ENCODE results near the gene FAM193B.
"Not testable (repeated sequence)": the region's sequence is repeated elsewhere in the genome, so short reads cannot be mapped to it uniquely, and the experiment has no call there.

FAM193B gene

DNA sequence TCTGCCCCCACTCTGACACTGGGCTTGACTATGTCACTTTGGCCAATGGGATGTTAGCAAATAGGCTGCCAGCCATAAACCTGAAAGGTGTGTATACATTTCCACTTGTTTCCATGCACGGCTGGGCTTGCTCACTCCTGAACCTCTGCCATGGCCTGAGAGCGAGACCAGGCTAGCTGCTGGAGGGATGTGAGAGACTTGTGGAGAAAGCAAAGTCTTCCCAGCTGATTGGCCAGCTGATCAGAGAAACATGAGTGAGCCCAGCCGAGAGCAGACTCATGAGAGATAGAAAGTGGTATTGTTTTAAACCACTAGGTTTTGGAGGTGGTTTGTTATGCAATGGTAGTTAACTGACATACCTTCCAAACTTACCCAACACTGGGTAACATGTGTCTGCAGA lies 13.9 kb downstream of the FAM193B start:
- TF ChIP-seq, protein P1, sequence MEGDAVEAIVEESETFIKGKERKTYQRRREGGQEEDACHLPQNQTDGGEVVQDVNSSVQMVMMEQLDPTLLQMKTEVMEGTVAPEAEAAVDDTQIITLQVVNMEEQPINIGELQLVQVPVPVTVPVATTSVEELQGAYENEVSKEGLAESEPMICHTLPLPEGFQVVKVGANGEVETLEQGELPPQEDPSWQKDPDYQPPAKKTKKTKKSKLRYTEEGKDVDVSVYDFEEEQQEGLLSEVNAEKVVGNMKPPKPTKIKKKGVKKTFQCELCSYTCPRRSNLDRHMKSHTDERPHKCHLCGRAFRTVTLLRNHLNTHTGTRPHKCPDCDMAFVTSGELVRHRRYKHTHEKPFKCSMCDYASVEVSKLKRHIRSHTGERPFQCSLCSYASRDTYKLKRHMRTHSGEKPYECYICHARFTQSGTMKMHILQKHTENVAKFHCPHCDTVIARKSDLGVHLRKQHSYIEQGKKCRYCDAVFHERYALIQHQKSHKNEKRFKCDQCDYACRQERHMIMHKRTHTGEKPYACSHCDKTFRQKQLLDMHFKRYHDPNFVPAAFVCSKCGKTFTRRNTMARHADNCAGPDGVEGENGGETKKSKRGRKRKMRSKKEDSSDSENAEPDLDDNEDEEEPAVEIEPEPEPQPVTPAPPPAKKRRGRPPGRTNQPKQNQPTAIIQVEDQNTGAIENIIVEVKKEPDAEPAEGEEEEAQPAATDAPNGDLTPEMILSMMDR (conservative IDR thresholded peaks at IDR 0.05; ENCODE audit: low read depth, low read length), result no peak
- H3K4me3 ChIP-seq (ENCODE audit: low read depth, low read length), result no peak overlapping the region
- no peak for DNase-seq (ENCODE audit: low read depth)

DNA sequence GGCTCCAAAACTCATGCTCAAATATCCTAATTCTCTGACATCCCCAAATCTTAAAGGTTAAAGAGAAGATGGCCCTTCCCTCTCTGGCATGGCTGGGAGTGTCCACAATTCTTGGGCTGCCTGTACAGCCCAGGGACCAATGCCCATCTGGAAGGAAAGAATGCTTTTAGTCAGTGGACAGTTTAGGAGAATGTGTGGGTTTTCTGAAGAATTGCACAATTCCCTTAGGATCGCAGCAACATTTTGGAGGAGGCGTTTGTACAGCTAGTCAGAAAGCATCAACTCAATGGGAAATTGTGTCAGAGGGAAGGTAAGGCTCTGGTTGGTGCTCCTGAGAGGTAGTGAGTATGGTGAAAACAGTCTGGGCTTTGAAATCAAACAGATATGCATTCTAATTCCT lies 15.0 kb downstream of the FAM193B start:
- DNase-seq (ENCODE audit: low read depth), result peak; percentile 68
- H3K4me3 ChIP-seq (ENCODE audit: low read depth, low read length), result no peak overlapping the region
- TF ChIP-seq, protein P1 (conservative IDR thresholded peaks at IDR 0.05; ENCODE audit: low read depth, low read length), result no peak

DNA sequence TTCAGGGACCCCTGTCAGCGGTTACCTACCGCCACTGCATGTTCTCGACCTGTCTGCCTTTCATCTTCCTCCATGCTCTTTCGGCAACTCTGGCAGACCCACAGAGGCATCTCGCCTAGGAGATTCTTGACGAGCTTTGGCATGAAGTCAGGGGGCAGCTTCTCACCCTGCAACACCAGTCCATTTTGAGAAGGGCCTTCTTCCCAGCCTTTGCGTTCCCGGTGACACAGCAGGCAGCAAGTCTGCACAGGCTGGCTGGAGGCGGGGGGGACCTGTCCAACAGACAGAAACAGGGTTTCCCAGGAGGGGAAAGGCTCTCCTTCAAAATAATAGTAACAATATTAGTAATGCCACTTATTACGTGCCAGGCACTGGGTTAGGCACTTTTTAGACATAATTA lies 15.5 kb downstream of the FAM193B start:
- TF ChIP-seq, protein P1 (conservative IDR thresholded peaks at IDR 0.05; ENCODE audit: low read depth, low read length), result no peak
- no peak overlapping the region for H3K4me3 ChIP-seq (ENCODE audit: low read depth, low read length)
- no peak for DNase-seq (ENCODE audit: low read depth)

DNA sequence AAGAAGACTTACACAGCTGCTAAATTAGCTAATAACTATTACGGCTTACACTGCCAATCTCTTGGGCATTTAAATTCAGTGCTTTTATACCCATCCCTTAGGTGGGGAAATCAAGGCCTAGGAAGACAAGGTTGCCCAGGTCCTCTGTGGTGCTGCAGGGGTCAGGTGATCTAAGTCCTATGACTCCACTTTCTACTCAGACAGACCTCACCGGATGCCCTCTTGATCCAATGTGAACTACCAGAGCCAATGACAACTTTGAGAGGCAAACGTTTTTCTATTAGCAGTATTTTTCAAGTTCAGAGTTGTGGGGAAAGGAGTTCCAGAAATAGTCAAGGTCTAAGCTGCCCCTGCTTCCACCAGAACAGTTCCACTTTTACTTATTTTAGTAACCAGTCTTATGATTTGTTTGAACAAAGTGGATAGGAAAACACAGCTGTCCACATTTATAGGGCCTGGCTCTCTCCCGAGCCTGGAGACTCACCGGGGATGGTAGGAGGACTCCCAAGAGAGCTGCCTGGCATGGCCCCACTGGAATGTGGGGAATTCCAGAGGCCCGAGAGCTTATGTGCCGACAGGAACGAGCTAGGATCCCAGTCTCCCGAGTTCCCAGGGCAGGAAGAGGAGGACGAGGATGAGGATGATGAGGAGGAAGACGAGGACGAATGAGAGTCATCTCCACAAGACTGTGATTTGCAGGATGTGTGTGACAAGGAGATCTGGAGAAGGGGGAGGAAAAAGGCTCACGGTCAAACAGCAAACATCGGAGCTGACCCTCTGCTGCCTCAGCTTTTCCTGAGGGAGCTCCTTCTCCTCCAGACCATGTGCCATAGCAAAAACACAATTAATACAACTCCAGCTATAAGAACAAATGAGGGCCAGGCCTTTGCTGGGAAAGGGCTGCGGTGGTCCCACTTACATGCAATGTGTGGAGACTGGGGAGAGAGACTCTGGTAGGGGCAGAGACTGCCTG lies 16.7 kb downstream of the FAM193B start:
- DNase-seq (ENCODE audit: low read depth), result peak; percentile 78
- H3K4me3 ChIP-seq (ENCODE audit: low read depth, low read length), result no peak overlapping the region
- TF ChIP-seq, protein P1 (conservative IDR thresholded peaks at IDR 0.05; ENCODE audit: low read depth, low read length), result no peak

DNA sequence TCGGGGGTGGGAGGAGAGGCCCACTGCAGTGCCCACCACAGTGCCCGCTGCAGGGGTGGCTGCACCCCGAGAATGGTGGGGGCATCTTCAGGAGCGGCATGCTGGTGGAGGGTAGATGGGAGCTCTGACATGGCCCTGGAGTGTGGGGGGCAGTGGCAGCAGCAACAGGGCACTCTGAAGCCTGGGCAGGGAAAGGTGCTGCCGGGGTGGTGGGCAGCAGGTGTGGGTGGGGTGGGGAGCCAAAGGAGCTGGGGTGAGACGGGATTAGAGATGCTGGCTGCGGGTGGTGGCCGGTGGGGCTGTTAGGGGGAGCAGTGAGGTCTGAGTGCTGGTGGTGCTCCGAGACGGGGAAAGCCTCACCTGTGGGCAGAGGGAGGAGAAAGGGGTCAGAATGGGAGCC lies 18.0 kb downstream of the FAM193B start:
- no peak for DNase-seq (ENCODE audit: low read depth)
- TF ChIP-seq, protein P1 (conservative IDR thresholded peaks at IDR 0.05; ENCODE audit: low read depth, low read length), result no peak
- no peak overlapping the region for H3K4me3 ChIP-seq (ENCODE audit: low read depth, low read length)

DNA sequence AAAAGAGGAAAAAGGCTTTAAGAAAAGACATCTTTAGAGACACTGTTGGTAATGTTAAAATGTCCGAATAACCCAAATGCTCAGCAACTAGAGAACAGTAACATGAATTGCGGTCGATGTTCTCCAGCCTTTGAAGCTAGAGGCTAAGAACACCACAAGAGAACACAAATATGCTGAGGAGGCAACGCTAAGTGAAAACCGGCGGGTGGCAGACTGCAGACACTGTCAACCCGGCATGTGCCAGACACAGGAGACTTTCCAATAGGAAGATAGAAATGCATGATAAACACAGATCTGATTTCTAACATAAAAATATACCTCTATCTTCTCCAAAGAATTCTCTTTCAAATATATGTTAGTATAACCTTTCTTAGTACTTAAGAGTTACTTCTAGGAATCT lies 19.2 kb downstream of the FAM193B start:
- H3K4me3 ChIP-seq (ENCODE audit: low read depth, low read length), result no peak overlapping the region
- TF ChIP-seq, protein P1 (conservative IDR thresholded peaks at IDR 0.05; ENCODE audit: low read depth, low read length), result peak; percentile 22
- peak; percentile 41 for DNase-seq (ENCODE audit: low read depth)

DNA sequence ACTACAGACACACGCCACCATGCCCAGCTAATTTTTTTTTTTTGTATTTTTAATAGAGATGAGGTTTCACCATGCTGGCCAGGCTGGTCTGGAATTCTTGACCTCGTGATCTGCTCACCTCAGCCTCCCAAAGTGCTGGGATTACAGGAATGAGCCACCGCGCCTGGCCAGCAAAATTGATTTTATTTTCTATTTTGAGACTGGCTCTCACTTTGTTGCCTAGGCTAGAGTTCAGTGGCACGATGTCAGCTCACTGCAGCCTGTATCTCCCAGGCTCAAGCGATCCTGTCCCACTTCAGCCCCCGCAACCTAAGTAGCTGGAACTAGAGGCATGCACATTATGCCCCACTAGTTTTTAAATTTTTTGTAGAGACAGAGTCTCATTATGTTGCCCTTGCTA lies 19.9 kb downstream of the FAM193B start:
- H3K4me3 ChIP-seq (ENCODE audit: low read depth, low read length); DNase-seq (ENCODE audit: low read depth): not testable (repeated sequence)

All from choroid plexus epithelial cell (primary cell).